ENCODE results near the gene SAA1.

- TF ChIP-seq EZH2 (IDR thresholded peaks at IDR 0.05; ENCODE audit: borderline replicate concordance, low read depth, low read length) = no peak
- no peak for TF ChIP-seq ZNF354B (CRISPR knock-in tag; IDR thresholded peaks at IDR 0.05)
- no peak for TF ChIP-seq ARID2 (IDR thresholded peaks at IDR 0.05)
Measured at GRCh38 chr11:18313965-18314763, 48.1 kb downstream of the SAA1 start.

Measured in K562 (cell line).